GM19467 (cell line): ENCODE measurements around the gene RNF26.

ENCODE experiments used
- ATAC-seq: cut with Tn5 transposase; IDR thresholded peaks from one replicate; pipeline ENCODE4 v1.9.1; 2021; ENCODE audit warnings: mild to moderate bottlenecking, moderate library complexity; ENCODE audit not compliant: unreplicated experiment

Gene RNF26

DNA sequence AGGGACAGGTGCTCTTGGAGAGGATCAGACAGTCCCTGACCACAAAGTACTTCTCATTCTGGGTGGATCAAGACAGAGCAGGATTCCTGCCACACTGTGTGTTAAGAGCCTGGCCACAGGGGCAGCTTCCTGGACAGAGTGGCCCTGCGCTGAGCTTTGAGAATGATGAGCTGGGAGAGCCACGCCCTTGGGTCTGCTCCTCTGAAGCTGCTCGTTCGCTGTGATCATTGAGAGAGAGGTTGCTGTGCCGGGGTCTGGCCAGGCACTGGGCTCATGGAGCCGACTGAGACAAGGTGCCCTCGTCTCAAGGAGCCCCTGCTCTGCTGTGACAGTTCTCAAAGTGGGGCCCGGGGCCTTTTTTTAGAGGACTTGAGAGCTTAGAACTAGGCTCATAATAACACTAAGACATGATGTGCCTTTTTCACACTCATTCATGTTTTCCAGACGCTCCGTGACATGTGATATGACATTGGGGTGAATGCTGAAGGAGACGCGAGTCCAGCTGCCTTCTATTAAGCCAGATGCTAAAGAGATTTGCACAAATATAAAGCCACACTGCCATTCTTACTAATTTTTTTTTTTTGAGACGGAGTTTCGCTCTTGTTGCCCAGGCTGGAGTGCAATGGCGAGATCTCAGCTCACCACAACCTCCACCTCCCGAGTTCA is 13.7 kb downstream of the RNF26 start:
- no peak for ATAC-seq

DNA sequence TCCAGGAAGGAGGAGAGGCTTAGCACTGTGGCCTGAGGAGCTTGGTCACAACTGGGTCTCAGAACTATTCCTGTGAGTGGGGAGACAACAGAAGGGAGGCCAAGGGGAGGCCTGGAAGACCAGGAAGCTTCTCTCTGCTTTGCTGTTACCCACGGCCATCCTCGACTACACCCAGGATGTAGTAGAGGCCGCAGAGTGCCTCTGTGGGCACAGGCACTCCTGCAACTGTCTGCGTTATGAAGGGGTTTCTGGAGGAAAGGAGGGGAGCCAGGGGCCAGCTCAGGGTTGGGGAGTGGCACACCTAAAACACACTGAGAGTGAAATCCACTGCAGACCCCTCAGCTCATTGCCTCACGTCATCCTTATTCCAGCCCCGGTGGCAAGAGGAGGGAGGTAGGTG is 16.0 kb downstream of the RNF26 start:
- ATAC-seq, result no peak

DNA sequence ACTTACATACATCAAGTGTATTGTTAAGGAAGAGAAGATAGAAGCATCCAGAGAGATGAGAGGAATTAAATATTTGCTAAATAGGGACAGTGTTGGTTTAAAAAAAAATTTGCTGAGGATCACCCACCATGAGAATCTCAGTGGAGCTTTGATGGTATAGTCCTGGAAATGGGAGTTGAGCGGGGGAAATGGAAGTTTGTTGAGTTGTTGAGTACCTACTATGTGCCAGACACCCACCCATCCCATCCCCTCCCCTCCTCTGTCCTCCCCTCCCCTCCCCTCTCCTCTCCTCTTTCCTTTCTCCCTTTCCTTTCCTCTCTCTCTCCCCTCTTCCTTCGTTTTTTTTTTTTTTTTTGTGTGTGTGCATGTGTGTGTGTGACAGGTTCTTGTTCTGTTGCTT is 16.9 kb downstream of the RNF26 start:
- ATAC-seq, result no peak

DNA sequence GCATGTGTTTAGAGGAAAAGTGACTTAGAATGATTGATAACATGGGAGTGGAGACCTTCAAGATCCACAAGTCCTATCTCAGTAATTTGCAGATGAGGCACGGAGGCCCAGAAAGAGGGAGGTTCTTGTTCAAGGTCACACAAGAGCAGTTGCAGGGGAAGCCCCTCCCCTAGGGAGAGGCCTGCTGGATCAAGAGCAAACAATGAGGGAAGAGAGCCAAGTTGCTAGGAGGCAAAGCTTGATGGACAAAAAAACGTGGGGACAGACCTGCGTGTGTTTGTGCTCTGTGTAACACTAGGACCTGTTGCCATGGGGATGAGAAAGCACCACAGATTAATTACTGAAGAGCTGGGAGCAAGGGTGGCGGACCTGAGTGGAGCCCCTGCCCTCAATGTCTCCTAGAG is 18.5 kb downstream of the RNF26 start:
- no peak for ATAC-seq

DNA sequence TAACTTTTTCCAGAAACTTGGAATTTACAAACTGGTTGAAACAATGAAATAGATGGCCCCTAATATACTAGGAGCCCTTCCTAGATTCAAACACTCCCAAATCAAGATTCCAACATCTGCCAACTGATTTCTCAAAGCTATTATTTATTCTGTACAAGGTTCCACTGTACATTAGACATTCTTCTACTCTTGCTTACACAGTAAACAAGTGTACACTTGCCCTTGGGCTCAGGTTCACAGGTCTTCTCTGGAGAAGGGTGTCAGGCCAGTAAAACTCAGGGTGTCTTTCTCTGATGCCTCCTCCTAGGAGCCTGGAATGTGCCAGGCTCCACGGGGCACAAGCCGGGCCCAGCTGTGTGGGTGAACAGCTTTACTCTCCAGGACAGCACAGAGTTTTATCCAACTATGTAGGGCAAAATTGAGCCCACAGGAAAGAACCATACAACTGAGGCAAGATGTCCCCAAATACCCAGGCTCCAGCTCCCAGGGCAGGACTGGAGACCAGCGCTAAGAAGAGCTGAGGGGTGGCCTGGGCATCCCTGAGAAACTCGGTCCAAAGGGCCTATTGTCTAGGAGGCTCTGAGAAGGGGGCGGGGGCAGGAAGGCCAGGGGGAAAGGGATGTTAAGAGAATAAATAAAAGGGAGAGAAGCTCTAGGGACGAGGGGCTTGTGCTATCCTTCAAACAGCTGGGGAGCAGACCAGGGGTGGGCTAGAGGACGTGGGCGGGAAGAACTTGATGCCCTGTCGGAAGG is 20.9 kb downstream of the RNF26 start:
- ATAC-seq, result no peak

DNA sequence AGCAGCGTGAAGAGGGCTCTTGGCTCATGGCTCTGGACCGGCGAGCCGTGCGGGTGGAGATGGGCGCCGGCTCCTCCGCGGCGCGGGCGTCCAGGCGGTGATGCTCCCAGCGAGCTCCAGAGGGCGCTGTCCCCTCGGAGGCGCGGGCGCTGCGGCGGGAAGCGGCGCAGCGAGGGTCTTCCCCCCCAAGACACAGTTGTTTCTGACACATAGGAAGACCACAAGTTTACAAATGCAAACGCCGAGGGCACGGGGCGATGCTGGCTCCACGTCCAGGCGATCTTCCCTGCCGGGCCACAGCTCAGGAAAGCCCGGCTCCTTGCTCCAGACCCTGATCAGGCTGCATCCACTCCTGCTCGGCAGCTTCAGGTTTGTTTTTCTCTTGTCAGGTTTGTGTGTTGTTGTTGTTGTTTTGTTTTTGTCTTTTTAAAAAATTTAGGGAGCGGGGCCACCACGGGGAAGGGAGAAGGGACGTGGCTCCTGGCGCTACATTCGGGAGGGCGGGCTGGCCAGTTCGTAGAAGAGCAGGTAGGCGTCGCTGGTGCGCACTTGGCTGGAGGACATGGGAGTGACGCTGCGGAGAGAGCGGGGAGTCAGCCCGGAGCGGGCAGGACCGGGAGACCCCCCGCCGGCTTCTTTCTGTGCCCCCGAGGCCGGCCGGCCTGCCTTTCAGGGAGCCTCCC is 22.2 kb downstream of the RNF26 start:
- ATAC-seq, result no peak

DNA sequence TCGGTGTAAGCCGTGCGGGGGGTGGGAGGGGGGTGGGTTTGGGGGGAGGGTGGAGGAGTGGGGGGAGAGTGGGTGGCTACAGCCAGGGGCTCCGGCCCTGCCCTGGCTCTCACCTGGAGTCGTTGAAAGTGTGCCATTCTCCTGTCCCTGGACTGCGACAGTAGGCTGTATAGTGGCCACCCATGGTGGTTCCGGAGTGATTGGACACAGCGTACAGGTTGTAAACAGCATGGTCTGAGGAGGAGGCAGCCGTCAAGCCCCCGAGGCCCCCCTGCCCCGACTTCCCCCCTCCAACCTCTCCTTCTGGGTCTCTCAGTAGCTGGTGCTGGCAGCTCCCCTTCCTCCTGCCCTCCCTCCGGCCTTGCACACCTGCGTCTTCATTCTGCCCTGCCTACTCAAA is 22.7 kb downstream of the RNF26 start:
- no peak for ATAC-seq

DNA sequence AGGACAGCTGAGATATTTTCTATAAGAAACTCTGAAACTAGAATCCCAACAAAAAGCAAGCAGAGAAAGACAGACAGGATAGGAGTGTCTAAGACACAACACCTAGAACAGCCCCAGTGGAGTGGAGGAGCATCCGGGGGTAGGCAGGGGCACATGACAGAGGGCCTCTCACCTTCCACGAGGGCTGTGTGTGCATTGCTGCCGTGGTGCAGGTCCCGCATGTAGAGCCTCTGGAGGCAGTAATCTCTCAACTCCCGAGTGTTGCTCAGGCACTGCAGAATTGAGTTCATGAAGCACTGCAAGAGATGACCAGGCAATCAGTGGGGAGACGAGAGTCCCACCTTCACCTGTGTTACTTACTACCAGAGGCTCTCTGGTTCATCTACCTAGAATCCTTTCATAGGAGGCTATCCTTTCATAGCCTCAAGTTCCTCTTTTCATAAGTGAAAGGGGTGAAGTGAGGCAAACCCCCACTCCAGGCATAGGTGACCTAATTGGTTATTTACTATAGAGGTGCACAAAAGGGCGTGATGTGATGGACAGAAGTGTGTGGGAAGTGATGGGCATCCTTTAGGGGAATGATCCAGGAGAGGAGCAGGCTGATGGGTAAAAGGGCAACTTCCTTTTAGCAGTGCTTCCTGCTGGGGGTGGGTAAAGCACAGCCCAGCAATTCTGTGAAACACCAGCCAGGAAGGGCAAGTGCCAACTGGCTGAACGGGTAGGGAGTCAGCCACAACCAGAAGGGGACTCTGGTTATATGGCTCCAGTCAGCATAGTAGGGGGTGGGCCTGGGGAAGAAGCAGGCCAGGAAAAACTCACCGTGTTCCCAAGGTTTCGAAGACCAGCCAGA is 25.3 kb downstream of the RNF26 start:
- ATAC-seq, result no peak

DNA sequence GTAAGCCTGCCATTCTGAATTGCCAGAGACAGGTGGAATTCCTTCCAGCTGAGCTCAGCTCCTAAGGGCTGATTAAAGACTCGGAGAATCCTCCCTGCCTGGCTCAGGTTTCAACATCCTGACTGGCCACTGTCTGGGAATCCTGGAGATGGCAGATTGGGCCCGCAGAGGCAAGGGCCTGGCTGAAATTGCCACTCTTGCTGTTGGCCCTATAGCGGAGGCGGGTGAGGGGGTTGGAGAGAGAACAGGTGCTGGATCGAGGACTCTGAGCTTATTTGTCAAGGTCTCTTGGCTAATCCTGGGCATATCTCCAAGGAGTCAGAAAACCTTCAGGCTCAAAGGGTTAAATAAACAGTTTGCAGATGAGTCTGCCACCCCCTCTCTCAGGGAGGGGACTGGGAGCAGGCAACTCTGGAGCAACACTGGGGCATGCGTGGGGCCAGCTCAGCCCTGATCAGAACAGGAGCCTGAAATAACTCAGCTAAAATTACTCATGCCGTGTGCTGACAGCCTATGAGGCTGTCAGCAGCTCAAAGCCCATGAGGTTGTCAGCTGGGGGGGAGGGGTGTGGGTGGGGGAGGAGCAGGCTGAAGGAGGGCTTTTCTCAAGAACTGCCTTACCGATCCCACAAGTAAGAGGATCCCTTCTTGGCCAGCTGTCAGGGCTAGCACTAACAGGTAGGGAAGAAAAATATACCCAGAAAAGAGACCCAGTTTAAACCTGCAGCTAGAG is 26.9 kb downstream of the RNF26 start:
- ATAC-seq, result no peak

DNA sequence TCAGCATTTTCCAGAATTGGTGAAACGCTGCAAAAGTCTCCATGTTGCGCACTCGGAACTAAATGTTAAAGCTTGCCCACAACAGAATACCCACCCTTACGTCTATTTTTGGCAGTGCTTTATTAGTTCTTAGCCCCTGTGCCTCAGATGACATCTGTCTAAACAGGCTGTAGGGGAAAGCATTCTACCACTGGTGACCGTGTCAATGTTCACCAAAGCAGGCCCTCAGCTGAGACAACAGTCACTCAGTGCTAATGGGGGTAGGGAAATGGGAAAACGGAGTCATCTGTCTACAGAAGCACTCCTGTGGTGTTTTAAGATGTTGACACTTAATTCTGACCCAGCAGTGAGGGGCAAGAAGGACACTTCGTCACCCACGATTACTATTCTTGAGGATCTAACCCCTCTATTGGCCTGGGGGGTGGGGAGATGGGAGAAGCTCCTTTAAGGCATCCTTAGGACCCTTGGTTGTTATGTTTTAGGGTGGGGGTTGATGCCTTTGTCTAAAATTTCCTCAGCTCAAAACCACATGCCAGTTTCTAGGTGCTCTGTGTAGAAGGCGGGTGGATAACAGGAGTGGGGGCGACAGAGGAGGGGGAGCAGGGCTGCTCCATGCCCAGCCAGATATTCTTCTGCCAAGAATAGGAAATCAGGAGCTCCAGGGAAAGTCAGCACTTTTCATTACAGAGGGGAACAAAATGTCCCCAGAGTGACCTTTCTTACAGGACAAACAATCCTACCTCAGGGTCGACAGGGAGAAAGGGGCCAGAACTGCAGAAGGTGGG is 27.8 kb downstream of the RNF26 start:
- no peak for ATAC-seq

DNA sequence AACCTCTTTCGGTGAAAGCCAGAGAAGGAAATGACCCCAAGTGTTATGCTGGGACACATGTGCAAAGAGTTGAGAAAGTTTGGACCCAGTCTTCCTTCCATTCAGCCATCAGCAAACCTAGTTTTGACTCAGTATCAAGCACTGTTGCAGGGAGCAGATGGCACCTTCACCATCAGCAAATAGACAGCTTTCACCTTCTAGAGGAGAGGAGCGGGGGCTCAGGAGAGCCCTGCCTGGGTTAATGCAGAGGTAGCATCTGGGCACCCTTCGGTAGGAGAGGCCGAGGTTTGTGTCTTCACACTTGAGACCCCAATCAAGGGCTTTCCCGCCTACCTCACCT is 28.4 kb downstream of the RNF26 start:
- no peak for ATAC-seq

DNA sequence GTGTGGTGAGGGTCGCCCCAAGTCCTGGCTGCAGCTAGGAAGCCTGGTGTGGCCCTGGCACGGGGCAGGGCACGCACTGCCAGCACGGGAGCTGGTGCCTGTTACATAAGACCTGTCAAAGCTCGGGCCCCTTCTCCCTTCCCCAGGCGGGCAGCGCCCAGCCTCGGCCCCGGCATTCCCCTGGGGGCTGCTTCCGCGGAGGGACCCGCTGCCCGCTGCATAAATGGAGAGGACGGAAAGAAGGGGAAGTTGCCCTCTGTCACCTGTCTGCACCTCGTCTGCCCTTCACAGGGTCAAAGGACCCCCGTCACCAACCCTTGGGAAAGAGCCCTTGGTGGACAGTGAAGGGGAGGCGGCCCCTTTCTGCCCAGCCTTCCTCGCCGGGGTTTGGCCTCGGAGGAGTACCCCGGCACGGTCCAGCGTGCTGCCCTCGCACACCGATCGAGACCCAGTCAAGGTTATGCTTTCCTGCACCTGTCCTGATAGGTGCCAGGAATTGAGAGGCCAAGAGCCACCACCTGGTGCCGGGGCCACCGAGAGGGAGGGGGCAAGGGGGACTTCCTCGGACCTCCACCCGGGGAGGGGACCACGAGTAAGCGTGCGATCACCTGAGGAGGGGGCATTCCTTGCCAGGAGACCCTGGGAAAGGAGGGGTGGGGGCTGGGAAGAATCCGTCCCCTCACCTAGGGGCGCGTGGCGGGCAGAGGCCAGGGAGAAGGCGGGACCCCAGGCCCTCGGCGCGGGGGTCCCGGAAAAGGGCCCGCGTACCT is 28.9 kb downstream of the RNF26 start:
- ATAC-seq, result no peak

DNA sequence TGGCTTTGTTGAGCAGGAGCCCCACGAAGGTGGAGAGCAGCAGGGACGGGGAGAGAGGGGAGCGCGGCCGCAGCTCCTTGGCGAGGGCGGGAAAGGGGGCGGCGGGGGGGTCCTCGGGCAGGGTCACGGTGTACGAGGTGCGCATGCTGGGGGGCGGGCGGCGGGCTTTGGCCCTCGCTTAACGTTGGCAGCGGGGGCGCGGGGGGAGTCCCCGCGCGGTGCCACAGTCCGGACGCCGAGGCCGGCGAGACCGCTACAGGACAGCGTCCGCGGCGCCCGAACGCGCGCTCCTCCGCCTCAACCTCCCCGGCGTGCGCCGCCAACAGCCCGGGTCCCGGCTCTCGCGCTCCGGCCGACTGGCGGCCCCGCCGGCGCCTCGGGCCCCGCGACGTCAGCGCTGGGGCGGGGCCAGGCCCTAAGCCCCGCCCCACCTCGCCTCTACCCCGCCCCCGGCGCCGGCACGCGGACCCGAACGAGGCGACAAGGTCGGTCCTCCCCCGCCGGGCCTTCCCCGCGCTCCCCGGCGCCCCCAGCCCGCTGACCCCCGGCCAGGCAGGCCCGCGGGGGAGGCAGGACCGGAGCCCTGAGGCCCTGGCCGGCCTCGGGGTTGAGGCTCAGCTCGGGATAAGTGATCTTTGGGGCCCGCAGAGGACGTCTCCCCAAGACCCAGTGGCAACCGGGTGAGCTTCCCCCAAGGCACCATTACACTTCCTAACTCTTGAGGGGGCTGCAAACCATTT is 29.7 kb downstream of the RNF26 start:
- ATAC-seq, result no peak

DNA sequence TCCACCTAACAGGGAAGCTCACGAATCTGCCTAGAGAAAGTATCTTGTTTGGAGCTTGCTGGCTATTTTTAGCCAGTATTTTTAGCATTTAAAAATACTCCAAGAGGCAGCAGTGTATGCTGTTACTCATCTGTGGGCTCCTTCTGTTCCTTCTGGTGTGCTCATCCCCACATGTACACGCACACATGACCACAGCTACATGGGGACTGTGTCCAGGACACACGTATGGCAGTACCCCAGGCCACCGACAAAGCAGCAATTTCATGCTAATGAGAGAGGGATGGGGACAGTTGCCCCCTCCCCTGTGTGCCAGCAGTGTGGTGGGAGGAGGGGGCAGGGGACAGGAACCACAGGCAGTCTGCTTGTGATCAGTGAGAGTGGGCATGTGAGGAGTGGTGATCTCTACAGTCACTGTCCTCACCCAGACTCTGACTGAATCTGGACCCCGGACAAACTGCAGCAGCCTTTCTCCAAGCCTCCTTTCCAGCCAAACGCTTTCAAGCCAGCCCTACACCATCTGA is 30.8 kb downstream of the RNF26 start:
- no peak for ATAC-seq

DNA sequence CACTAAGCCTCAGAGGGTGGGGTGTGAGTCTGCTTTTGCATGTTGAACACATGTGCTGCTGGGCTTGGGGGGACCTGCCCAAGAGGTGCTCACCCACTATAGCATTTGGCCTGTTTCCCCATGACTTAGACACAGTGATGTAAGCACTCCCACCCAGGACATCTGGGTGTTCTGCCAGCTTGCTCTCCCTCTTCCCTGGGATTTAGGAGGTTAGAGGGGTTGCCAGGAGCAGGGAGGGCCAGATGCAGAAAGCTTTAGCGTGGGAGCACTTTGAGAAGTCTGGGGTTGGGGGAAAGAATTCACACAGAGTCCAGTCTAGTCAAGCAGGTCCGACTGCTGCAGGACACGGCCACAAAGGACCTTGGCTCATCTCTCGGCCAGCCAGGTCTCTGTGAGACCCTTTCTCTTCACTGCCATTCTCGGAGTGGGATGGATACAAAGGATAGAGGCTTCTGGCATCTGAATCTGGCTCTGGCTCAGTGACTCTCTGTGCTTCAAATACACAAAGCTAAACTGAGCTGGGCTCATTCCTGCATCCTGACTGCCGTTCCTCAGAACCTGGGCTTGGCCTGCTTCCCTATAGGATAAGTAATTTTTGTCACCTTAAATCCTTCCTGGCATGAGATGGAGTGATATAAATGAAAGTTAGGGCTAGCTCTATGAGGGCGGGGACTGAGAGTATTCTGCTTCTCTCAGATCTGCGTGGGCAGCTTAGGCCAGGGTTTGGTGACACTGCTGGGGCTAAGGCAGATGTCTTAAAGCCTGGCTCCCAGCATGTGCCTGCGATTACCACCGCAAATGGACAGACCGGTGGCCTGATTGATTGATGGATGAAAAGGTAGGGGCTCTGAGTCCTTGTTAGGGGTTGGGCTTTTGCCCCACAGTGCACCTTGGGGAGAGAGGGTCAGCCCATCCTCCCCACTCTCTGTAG is 32.6 kb downstream of the RNF26 start:
- no peak for ATAC-seq

DNA sequence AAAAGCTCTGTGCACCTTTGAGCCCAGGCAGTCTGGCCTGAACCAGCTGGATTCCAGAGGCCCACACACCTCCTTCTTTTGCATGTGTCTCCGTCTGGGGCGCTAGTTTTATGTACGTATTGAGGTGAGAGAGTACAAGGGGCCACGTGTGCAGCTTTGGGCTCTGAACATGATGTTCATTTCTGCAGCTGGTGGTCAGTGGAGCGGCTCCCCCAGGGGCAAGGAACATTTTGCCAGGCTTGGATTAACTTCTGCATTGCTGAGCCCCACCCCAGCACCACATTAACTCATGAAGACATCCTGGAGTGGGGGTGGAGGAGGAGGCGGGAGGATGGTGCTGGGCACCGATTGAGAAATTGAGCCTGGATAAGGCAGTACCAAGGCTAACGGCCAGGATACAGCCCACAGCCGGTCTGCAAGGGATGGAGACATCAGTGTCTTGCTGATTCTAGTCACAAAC is 33.4 kb downstream of the RNF26 start:
- ATAC-seq, result no peak
